ENCODE data around the gene FBN1. TPM values are rescaled to one million over a fixed set of nuclear protein-coding genes. Genes with fewer than 3 reads are reported as not detected.

FBN1 gene
- total RNA-seq, 1 donor: 984 TPM

DNA sequence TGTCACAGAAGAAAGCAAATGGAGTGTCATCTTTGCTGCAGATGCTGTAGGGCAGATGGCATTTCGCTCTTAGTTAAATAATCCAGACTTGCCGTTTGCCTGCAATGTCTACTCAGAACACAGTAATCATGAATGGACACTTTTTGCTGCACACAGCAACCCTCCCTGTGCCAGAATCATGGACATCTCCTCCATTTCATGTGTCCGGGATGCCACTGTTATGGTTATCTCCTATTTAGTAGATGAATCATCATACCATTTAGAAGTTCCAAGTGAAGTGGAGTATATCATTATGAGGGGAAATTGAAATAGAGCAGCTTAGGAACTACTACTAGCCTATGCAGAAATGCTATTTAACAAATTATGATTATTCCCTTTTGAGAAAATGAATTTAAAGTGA, 195.8 kb downstream of the FBN1 start:
- no peak overlapping the region for H3K4me3 ChIP-seq (ENCODE audit: low read depth, low read length)
- TF ChIP-seq, protein P1, sequence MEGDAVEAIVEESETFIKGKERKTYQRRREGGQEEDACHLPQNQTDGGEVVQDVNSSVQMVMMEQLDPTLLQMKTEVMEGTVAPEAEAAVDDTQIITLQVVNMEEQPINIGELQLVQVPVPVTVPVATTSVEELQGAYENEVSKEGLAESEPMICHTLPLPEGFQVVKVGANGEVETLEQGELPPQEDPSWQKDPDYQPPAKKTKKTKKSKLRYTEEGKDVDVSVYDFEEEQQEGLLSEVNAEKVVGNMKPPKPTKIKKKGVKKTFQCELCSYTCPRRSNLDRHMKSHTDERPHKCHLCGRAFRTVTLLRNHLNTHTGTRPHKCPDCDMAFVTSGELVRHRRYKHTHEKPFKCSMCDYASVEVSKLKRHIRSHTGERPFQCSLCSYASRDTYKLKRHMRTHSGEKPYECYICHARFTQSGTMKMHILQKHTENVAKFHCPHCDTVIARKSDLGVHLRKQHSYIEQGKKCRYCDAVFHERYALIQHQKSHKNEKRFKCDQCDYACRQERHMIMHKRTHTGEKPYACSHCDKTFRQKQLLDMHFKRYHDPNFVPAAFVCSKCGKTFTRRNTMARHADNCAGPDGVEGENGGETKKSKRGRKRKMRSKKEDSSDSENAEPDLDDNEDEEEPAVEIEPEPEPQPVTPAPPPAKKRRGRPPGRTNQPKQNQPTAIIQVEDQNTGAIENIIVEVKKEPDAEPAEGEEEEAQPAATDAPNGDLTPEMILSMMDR (IDR thresholded peaks at IDR 0.05; ENCODE audit: insufficient read depth, low read length): no peak
- no peak for DNase-seq (ENCODE audit: low read depth)

GRCh38 chr15:48447657-48448056, 197.9 kb downstream of the FBN1 start:
- H3K4me3 ChIP-seq (ENCODE audit: low read depth, low read length): no peak overlapping the region
- TF ChIP-seq, protein P1 (IDR thresholded peaks at IDR 0.05; ENCODE audit: insufficient read depth, low read length): no peak
- peak; percentile 78 for DNase-seq (ENCODE audit: low read depth)

- TF ChIP-seq, protein P1 (IDR thresholded peaks at IDR 0.05; ENCODE audit: insufficient read depth, low read length): no peak
- no peak for DNase-seq (ENCODE audit: low read depth)
- no peak overlapping the region for H3K4me3 ChIP-seq (ENCODE audit: low read depth, low read length)
Observed at GRCh38 chr15:48447058-48447457, 198.5 kb downstream of the FBN1 start.

- peak; percentile 26 for DNase-seq (ENCODE audit: low read depth)
- TF ChIP-seq, protein P1 (IDR thresholded peaks at IDR 0.05; ENCODE audit: insufficient read depth, low read length): no peak
- H3K4me3 ChIP-seq (ENCODE audit: low read depth, low read length): no peak overlapping the region
Observed at GRCh38 chr15:48442011-48442410, 203.5 kb downstream of the FBN1 start.

- DNase-seq (ENCODE audit: low read depth): peak; percentile 90
- TF ChIP-seq, protein P1 (IDR thresholded peaks at IDR 0.05; ENCODE audit: insufficient read depth, low read length): no peak
- no peak overlapping the region for H3K4me3 ChIP-seq (ENCODE audit: low read depth, low read length)
Observed at GRCh38 chr15:48440084-48440483, 205.4 kb downstream of the FBN1 start.

DNA sequence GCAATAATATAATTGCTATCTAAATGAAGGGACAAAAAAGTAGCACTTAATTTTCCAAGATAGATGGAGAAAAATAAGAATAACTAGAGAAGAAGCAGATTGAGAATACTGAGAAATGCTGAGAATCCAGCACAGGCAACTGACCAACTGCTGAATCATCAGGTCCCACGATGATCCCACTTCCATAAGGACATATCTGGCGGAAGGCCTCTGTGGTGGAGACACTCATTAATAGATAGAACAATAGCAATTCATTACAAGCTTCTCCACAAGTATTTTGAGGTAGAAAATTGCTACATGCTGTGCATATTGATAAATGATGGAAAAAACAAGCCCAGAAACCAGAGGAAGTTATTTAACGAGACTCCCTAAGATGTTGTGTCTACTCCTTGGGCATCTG, 208.3 kb downstream of the FBN1 start:
- peak; percentile 80 for DNase-seq (ENCODE audit: low read depth)
- no peak overlapping the region for H3K4me3 ChIP-seq (ENCODE audit: low read depth, low read length)
- TF ChIP-seq, protein P1 (IDR thresholded peaks at IDR 0.05; ENCODE audit: insufficient read depth, low read length): no peak

GRCh38 chr15:48435321-48435720, 210.2 kb downstream of the FBN1 start:
- TF ChIP-seq, protein P1 (IDR thresholded peaks at IDR 0.05; ENCODE audit: insufficient read depth, low read length): no peak
- no peak overlapping the region for H3K4me3 ChIP-seq (ENCODE audit: low read depth, low read length)
- DNase-seq (ENCODE audit: low read depth): no peak

Measured in fibroblast of the aortic adventitia (primary cell).